GM19324 (cell line): ENCODE data around the gene USP32.
"Not testable (repeated sequence)": the region's sequence is repeated elsewhere in the genome, so short reads cannot be mapped to it uniquely, and the experiment has no call there.

Source experiments
- ATAC-seq: cut with Tn5 transposase; IDR thresholded peaks from one replicate; pipeline ENCODE4 v1.9.1; 2021; ENCODE audit warnings: mild to moderate bottlenecking, moderate library complexity; ENCODE audit not compliant: unreplicated experiment, low FRiP score

Gene USP32

DNA sequence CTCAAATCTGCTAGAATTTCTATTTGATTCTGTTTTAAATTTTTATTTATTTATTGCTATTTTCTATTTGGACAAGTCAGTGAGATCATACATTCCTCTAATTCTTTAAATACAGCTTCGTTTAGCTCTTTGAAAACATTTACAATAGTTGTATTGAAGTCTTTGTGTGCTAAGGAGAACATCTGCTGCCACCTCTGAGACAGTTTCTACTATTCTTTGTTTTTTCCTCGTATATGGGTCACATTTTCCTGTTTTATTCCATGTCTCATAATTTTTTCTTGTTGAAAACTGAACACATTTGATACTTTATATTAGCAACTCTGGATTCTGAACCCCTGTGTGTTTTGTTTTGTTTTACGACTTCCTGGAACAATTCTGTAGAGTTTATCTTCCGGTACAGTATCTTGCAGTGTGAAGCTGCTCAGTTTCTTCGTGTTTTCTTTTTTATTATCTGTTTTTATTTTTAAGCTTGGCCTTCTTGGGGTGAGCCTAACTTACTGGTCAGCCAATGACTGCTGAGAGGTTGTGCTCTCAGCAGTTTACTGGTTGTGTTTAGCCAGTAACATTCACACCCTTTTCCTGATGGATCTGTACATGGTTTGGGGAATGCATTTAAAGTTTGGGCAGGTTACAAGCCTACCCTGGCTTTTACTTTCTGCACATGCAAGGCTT is 143.2 kb downstream of the USP32 start:
- no peak for ATAC-seq

DNA sequence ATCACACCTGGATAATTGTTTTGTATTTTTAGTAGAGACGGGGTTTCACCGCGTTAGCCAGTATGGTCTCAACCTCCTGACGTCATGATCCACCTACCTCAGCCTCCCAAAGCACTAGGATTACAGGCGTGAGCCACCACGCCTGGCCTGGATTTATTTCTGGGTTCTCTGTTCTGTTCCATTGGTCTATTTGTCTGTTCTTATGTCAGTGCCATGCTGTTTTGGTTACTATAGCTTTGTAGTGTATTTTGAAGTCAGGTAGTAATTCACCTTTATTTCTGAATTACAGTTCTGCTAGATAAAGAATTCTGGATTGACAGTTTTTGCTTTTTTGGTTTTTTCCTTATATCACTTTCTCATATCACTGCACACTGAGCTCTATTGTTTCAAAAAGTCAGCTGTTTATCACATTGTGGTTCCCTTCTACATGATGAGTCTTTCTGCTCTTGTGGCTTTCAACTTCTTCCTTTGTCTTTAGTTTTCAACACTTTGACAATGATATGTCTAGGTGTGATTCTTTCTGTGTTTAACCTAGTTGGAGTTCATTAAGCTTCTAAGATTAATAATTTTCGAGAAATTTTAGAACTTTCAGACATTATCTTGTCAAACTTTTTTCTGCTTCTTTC is 144.0 kb downstream of the USP32 start:
- no peak for ATAC-seq

DNA sequence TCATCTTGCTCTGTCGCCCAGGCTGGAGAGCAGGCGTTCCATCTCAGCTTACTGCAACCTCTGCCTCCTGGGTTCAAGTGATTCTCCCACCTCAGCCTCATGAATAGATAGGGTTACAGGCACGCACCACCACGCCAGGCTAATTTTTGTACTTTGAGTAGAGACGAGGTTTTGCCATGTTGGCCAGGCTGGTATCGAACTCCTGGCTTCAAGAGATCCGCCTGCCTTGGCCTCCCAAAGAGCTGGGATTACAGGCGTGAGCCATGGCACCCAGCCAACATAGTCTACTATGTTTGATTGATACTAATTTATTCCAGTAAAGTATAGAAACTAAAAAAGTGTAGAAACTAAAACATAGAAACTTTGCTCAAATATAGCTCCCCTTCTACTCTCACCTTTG is 147.3 kb downstream of the USP32 start:
- no peak for ATAC-seq

DNA sequence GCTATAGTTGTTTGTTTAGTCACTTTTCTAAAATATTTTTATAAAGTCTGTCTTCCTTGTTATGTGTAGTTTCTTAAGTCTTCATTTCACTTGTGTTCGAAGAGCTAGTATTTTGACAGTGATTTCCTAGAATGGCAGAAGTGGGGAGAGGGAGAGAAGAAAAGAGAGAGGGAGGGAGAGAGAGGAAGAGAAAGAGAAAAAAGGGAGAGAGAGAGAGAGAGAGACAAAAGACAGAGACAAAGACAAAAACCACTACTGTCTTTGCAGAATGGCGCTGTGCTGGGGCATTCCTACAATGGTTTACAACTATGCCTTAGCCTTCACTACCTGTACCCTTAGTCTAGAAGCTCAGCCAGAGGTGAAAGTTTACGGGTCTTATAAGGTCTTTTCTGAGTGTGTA is 151.6 kb downstream of the USP32 start:
- no peak for ATAC-seq

DNA sequence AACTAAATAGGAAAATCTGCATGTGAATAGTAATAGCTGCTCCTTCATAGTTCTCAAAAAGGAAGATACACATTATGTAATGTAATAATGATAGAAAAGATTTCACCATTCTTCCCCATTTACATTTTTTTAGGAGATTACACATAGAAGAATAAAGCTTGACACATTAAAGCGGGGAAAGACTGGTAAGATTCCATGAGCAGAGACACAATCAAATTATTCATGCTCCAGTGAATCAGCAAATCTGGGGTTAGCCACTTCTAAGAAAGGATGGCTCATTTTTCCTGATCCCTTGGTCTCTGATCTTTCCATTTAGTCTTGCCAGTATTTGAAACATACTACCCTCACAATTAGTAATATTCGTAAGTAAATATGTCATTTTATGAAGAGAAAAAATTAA is 160.2 kb downstream of the USP32 start:
- no peak for ATAC-seq

DNA sequence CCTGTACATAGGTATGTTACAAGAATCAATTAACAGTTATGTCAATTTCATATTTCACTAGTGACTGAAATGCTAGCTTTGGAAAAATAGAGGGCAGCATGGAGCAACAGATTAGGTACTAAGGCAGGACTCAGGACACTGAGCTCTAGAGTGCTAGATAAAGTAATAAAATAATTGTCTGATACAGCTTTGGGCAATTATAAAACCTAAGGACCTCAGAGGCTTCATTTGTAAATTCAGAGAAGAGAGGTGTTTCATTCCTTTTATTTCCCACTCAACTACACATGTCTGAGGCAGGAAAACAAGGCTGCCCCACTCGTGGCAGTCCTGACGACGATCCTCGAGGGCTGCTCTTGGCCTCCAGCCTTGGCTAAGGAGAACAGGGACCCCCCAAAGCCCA is 160.7 kb downstream of the USP32 start:
- no peak for ATAC-seq

DNA sequence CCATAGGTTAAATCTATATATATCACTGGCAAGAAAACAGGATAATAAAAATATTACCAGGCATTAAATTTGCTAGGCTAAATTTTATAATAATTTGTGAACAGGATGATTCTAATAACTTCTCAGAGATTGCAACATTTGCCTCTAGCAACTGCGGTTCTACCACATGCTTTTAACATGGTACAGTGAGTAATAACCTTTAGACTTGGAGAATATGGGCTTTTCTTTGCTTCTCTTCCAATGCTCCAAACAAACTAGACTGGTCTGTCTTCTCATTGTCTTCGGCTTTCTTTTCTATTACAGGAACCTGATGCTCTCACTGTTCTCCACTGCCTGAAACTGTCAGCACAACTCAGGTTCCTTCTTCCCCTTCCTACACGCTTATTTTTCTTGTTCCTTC is 161.6 kb downstream of the USP32 start:
- no peak for ATAC-seq

DNA sequence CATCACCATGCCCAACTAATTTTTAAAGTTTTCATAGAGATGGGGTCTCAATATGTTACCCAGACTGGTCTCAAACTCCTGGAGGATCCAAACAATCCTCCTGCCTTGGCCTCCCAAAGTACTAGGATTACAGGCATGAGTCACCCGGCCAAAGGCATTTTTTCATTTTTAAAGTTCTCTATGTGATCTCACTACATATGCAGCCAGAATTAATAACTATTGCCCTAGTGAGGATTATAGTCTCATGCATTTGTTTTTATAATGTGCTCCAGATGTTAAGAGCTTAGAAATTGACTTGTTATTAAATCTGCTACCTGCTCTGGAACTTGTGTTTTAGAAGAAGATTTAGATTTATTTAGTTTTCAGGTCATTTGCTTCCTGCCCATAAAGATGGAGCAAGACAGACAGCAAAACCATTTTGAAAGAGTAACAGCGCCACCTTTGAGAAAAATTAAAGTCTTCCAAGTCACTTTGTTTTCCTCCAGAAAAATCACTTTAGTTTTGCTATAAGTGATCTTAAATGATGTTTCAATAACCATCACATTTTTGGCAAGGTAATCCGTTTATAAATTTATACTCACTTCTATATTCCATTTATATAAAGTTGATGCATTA is 162.6 kb downstream of the USP32 start:
- ATAC-seq, result no peak

DNA sequence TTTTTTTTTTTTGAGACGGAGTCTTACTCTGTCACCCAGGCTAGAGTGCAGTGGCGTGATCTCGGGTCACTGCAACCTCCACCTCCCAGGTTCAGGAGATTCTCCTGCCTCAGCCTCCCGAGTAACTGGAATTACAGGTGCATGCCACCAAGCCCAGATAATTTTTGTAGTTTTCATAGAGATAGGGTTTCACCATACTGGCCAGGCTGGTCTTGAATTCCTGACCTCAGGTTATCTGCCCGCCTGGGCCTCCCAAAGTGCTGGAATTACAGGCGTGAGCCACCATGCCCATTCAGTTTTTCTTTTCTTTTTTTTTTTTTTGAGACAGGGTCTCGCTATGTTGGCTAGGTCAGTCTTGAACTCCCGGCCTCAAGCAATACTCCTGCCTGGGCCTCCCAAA is 164.7 kb downstream of the USP32 start:
- ATAC-seq, result not testable (repeated sequence)

DNA sequence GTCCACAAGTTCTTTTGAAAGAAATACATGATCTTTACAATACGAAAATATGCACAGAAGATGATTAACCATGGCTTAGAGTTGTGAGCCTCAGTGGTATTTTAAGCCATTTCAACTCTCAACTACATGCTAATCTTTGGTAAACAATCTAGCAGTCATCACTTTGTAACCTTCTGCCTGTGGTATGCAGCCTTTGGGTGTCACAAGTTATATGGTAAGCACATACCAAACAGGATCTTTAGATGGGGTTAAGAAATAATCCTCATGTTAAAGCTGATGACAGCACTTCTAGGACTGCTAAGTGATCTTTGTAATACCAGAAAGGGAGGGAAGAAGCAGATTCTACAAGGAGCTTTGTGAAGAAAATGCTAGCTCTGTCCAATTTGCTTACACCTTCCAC is 167.9 kb downstream of the USP32 start:
- no peak for ATAC-seq

DNA sequence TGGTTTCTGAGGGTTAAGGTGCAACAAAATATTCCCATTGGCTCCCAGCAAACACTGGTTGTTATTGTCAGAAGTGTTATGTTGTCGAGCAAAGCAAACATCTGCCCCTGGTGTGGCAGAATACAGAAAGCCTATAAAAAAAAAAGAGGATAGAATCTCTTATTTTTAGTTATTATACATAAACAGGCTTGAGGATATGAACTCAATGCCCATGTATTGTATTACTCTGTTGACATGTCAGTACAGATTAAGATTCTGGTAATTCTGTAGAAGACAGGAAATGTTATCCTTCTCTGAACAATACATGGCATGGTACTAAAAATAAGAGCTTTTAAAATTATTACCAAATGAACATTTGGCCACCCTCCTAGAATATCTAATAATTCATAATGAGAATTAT is 168.5 kb downstream of the USP32 start:
- ATAC-seq, result no peak

DNA sequence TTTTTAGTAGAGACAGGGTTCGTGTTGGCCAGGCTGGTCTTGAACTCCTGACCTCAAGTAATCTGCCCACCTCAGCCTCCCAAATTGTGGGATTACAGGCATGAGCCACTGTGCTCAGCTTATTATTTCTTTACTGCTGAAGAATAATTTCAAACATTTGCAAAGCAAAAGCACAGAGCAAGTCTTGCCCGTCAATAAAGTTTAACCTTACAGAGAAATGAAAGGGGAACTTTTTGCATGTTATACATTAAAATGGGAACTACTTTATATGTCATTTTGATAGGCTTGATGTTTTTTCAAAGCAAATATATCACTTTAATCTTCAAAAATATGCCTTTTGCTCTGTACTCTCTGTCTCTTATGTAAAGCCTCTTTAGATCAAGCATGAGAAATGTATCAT is 173.2 kb downstream of the USP32 start:
- not testable (repeated sequence) for ATAC-seq

DNA sequence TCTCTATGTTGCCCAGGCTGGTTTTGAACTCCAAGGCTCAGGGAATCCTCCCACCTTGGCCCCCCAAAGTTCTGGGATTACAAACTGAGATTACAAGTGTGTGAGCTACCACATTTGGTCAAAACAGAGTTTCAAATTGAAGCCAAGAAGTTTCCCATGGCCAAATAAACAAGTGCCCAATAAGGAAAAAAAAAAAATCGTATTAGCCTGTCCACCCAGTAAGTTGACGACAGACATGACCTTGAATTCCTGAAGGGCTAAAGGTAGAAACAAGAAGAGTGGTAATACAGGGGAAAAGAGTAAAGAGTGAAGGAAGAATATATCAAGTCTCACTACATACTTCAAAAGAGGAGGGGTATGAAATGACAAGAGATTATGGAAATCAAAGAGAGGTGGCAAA is 176.0 kb downstream of the USP32 start:
- ATAC-seq, result not testable (repeated sequence)

DNA sequence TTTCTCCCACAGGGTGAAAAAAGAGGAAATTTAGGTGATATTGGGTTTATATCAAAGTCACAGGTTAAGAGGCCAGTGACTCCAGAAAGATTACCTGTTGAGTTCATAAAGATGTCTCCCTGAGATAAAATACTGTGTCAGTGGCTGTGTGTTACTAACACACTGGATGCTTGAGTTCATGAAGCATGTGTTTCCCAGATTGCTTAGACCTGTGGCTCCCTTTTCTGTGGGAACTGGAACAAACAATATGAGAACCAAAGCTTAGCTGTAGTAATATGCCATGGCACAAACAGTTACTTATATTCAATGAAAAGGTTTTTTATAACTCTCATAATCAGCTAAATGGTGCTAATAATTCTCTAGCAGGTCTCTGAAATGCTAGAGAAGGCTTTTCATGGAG is 180.7 kb downstream of the USP32 start:
- ATAC-seq, result not testable (repeated sequence)

DNA sequence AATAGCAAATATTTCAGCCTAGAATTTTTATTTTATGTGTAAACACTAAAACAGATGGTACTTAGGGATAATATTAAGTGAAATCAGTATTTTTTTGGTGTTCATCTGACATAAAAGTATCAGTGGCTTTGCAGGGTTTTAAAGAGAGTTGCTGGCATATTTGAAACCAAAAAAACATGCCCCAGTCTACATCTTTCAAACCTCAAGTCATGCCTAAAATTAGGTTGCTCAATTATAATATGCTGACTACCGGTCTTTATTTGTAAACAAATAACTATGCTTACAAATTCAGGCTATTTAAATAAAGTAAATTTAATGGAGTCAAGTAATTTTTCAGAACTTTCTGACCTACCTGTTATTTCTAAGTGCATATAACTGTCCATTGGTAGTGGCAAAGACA is 183.6 kb downstream of the USP32 start:
- ATAC-seq, result not testable (repeated sequence)

DNA sequence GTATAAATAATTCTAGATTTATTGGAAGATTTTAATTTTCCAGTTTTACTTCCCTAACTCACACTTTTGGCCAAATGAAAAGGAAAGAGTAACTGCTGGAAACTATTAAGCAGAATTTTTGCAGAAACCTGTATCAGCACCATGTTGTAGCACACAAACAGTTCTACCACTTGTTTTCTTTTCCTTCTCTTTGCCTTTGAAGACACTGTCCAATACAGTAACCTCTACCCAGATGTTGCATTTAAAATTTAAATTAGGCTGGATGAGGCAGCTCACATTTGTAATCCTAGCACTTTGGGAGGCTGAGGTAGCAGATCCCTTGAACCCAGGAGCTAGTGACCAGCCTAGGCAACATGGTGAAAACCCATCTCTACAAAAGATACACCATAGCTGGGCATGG is 186.2 kb downstream of the USP32 start:
- not testable (repeated sequence) for ATAC-seq

DNA sequence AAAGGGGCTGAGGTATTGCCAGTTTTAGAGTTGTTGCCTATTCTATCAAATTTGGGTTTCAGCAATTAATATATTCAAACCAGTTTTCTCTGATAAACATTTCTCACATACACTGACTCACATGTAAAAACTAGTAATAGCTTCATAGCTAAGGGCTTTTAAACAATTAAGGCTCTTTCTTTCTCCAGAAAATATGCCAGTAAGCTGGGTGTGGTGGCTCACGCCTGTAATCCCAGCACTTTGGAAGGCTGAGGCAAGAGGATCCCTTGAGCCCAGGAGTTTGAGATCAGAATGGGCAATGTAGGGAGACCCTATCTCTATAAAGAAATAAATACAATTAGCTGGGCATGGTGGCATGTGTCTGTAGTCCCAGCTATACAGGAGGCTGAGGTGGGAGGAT is 193.3 kb downstream of the USP32 start:
- ATAC-seq, result not testable (repeated sequence)

DNA sequence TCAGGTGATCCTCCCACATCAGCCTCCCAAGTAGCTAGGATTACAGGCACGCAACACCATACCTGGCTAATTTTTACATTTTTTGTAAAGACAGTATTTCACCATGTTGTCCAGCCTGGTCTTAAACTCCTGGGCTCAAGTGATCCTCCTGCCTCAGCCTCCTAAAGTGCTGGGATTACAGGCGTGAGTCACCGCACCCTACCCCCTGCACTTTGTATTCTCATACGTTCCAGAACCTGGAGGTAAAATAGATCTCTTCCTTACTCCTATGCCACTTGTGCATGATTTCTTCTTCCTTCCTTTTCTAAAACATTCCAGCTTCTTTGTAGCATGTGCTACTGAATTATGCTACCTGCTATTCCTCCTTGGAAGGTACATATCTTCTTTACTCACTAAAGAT is 197.8 kb downstream of the USP32 start:
- ATAC-seq, result not testable (repeated sequence)

DNA sequence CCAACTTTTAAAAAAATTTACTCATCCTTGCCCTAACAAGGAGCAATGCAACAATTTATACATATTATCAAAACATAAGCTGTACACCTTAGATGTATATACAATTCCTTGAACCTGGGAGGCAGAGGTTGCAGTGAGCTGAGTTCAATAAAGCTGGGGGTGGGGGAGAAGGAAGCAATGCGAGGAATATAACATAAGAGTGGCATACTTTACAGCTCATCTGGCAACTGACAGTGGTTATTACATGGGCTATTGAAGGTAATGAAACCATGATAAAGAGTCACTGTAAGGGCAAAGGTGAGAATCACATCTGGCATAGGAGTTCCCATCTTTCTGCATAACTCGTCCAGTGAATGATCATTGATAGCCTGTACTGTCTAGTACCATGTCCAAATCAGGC is 198.5 kb downstream of the USP32 start:
- no peak for ATAC-seq

DNA sequence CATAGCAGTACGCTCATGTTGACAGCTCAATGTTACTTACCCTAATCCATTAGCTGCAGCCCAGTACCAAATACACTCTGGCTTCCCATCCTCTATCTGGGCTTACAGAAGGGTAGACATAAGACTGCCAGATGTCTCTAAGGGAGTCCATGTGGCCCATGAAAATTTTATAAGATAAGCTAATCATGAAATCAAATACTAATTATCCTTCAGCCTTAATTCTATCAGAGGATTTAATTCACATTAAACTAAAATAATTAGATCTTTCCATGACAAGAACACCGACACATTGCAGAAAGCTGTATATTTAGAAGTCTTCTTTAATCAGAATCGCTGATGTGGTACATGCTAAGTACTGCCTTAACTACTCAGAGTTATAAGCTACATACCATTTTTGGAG is 198.9 kb downstream of the USP32 start:
- ATAC-seq, result not testable (repeated sequence)

DNA sequence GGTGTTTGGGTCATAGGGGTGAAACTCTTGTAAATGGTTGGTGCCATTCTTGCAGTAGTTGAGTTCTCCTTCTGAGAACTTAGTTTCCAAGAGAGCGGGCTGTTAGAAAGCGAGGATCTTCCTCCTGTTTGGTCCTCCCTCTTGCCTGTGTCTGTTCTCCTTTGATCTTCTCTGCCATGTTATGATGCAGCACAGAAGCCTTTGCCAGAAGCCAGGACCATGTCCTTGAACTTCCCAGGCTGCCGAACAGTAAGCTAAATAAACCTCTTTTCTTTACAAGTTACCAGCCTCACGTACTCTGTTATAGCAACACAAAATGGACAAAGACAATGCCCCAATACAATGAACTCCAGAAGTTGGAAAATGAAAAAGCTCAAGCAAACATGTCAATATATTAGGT is 201.9 kb downstream of the USP32 start:
- ATAC-seq, result not testable (repeated sequence)

DNA sequence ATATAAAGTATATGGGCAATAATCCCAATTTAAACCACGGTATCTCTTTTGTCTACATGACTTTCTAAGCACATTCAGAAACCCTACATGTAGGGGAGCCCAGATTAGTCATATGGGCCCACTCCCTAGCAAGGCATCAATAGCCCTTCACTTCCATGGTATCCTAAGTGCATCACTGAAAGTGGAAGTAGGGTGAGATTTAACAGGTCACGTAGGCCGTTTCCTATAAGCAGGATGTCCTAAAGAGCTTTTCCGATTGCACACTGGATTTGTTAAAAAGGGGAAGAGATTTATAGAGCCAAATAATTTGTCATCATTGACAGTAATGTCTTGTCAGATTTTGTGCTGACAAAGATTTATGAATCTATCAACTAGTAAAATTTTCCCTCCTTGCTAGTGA is 203.2 kb downstream of the USP32 start:
- ATAC-seq, result no peak
